K562 (cell line): Measurements from ENCODE around the gene UBE2A. TPM values are rescaled to one million over a fixed set of nuclear protein-coding genes. Genes with fewer than 3 reads are reported as not detected.
A peak's percentile ranks its signal among the peaks of the same experiment; 100 is the strongest.

ENCODE experiments used
- ATAC-seq: fragments of 200-7000 bp; cut with Tn5 transposase; 3 replicates; pipeline ENCODE4 v1.9.1; 2020; ENCODE audit warnings: moderate library complexity
- BruUV-seq: library from RNA; stranded (reverse); fragments of 400-500 nt; replicated peaks from 2 replicates; lab custom pipeline; 2021; lab: Mats Ljungman, UMichigan
- CTCF ChIA-PET: fragments of 300-600 bp; formaldehyde crosslinking; extraction: SDS; loops from one replicate; lab custom pipeline; 2021; ENCODE audit warnings: low intra/inter-chr PET ratio; lab: Yijun Ruan, JAX
- POLR2A ChIA-PET: fragments of 300-600, 350-650 bp; sonication (Branson Sonifier 250); formaldehyde crosslinking; extraction: SDS; loops from one replicate; lab custom pipeline; 2021; ENCODE audit warnings: antibody characterized with exemption, inconsistent platforms; lab: Yijun Ruan, JAX
- DNase-seq, 4 experiments: peaks; one replicate each; pipeline versions ENCODE4 v3.0.0 to v3.0.0-alpha.2; 2011 to 2018; ENCODE audit warnings: low spot score in 3 of 4, mixed read lengths in 3 of 4; ENCODE audit errors: extremely low read depth in 1 of 4
- FAIRE-seq: peaks from 2 replicates; lab custom pipeline; 2011; peaks lifted over from hg19 to GRCh38; lab: Jason Lieb, UNC
- H2AFZ ChIP-seq: 2 replicates; pipeline ENCODE4 v1.6.0; 2011; ENCODE audit warnings: low read depth, low read length, control low read depth, inconsistent platforms
- H3K27ac ChIP-seq: fragments of 200-600 bp; 3 replicates; pipeline ENCODE4 v1.8.0; 2011; ENCODE audit warnings: low read depth, mild to moderate bottlenecking, control low read depth, inconsistent platforms, low read length, moderate library complexity, mixed read lengths; ENCODE audit errors: extremely low read depth
- H3K27me3 ChIP-seq, 2 experiments: fragments of 300-600 bp in 1 of 2; 2 replicates in 1 of 2; 3 replicates in 1 of 2; pipeline versions ENCODE4 v1.6.0 to v1.8.0; 2011; ENCODE audit warnings: inconsistent platforms in 2 of 2, low read length in 2 of 2, mild to moderate bottlenecking in 1 of 2, mixed read lengths in 1 of 2, moderate library complexity in 1 of 2; ENCODE audit not compliant: control insufficient read depth in 2 of 2, insufficient read depth in 2 of 2
- H3K36me3 ChIP-seq: fragments of 300-600 bp; 3 replicates; pipeline ENCODE4 v1.8.0; 2011; ENCODE audit warnings: mild to moderate bottlenecking, low read length, inconsistent platforms; ENCODE audit not compliant: control insufficient read depth, insufficient read depth
- H3K4me1 ChIP-seq, 2 experiments: fragments of 200-600 bp in 1 of 2; replicated peaks in 1 of 2; 2 replicates in 1 of 2; 3 replicates in 1 of 2; pipeline versions ENCODE4 v1.5.1 to v1.8.0; 2011; ENCODE audit warnings: inconsistent platforms in 2 of 2, low read length in 2 of 2, mild to moderate bottlenecking in 1 of 2, mixed read lengths in 1 of 2, moderate library complexity in 1 of 2; ENCODE audit not compliant: control insufficient read depth in 2 of 2, insufficient read depth in 2 of 2
- H3K4me2 ChIP-seq: 2 replicates; pipeline ENCODE4 v1.6.1; 2011; ENCODE audit warnings: low read length, control low read depth, inconsistent platforms, mixed read lengths; ENCODE audit not compliant: insufficient read depth
- H3K4me3 ChIP-seq: fragments of 200-600 bp; sonication (generic), shearing (Covaris generic); 2 replicates; pipeline ENCODE4 v1.5.1; 2016; ENCODE audit warnings: control low read depth, inconsistent platforms
- H3K79me2 ChIP-seq: fragments of 200-600 bp; 3 replicates; pipeline ENCODE4 v1.8.0; 2011; ENCODE audit warnings: low read length, inconsistent platforms; ENCODE audit not compliant: control insufficient read depth, insufficient read depth
- H3K9ac ChIP-seq, 2 experiments: 2 replicates each; pipeline versions ENCODE4 v1.6.0 to v1.6.1; 2011; ENCODE audit warnings: low read depth in 2 of 2, low read length in 2 of 2, control low read depth in 1 of 2, inconsistent platforms in 1 of 2, mild to moderate bottlenecking in 1 of 2, mixed read lengths in 1 of 2; ENCODE audit not compliant: insufficient read depth in 1 of 2
- H3K9me1 ChIP-seq: one replicate; pipeline ENCODE4 v1.6.0; 2011; ENCODE audit warnings: inconsistent platforms, mild to moderate bottlenecking, low read length, moderate library complexity; ENCODE audit not compliant: control insufficient read depth, insufficient read depth
- H3K9me3 ChIP-seq: replicated peaks from 2 replicates; pipeline ENCODE4 v1.5.1; 2011; ENCODE audit warnings: low read depth, low read length, inconsistent platforms; ENCODE audit not compliant: control insufficient read depth, insufficient read depth
- H4K20me1 ChIP-seq: replicated peaks from 2 replicates; pipeline ENCODE4 v1.6.1; 2011; ENCODE audit warnings: low read length, inconsistent platforms, mixed read lengths; ENCODE audit not compliant: control insufficient read depth, insufficient read depth
- CAMTA2 ChIP-seq: fragments of 250-450 bp; sonication (Bioruptor Pico); conservative IDR thresholded peaks from 2 replicates; pipeline ENCODE4 v1.5.1; 2022
- CREB3 ChIP-seq: fragments of 450-650 bp; conservative IDR thresholded peaks from 2 replicates; pipeline ENCODE4 v1.6.1; 2016; ENCODE audit warnings: missing genetic modification characterization, low read depth, mild to moderate bottlenecking, missing compliant biosample characterization, moderate library complexity
- CTCFL ChIP-seq: IDR thresholded peaks from 2 replicates; pipeline ENCODE4 v1.6.1; 2011; ENCODE audit warnings: borderline replicate concordance, low read depth, mild to moderate bottlenecking, moderate library complexity, low read length; ENCODE audit not compliant: insufficient read depth, poor library complexity, severe bottlenecking
- HEY1 ChIP-seq: fragments of 250-450 bp; sonication (Bioruptor Pico); IDR thresholded peaks from 2 replicates; pipeline ENCODE4 v1.5.0; 2020; ENCODE audit warnings: mild to moderate bottlenecking, moderate library complexity, borderline replicate concordance
- JUN ChIP-seq, 2 experiments: sonication (generic) in 1 of 2; formaldehyde crosslinking in 1 of 2; IDR thresholded peaks; 2 replicates each; pipeline versions ENCODE4 v1.6.1 to v1.8.0; 2012 to 2022; ENCODE audit warnings: borderline replicate concordance in 2 of 2, mild to moderate bottlenecking in 2 of 2, improper control_type of control experiment in 1 of 2, low read depth in 1 of 2, low read length in 1 of 2, missing genetic modification reagents in 1 of 2
- MBD2 ChIP-seq: sonication (generic); IDR thresholded peaks from 2 replicates; pipeline ENCODE4 v1.6.1; 2016; ENCODE audit warnings: low read depth, borderline replicate concordance
- NBN ChIP-seq: fragments of 450-650 bp; IDR thresholded peaks from 2 replicates; pipeline ENCODE4 v1.6.1; 2016; ENCODE audit warnings: low read depth, mild to moderate bottlenecking
- NONO ChIP-seq, 2 experiments: fragments of 200-400 bp in 1 of 2; fragments of 450-650 bp in 1 of 2; formaldehyde crosslinking in 1 of 2; IDR thresholded peaks; 2 replicates each; pipeline ENCODE4 v1.6.1; 2017; ENCODE audit warnings: low read depth in 2 of 2, mild to moderate bottlenecking in 2 of 2, moderate library complexity in 2 of 2, low read length in 1 of 2
- POLR2G ChIP-seq: fragments of 200-400 bp; formaldehyde crosslinking; IDR thresholded peaks from 2 replicates; pipeline ENCODE4 v1.6.1; 2017; ENCODE audit warnings: low read depth, mild to moderate bottlenecking, antibody characterized with exemption, low read length, moderate library complexity
- RBM25 ChIP-seq: fragments of 200-400 bp; formaldehyde crosslinking; IDR thresholded peaks from 2 replicates; pipeline ENCODE4 v1.6.1; 2018; ENCODE audit warnings: low read length, low read depth, moderate library complexity; ENCODE audit not compliant: severe bottlenecking
- SMAD3 ChIP-seq: fragments of 450-650 bp; formaldehyde crosslinking; conservative IDR thresholded peaks from 2 replicates; pipeline ENCODE4 v1.4.0; 2020; ENCODE audit warnings: mild to moderate bottlenecking
- STAT5A ChIP-seq: IDR thresholded peaks from 2 replicates; pipeline ENCODE4 v1.6.1; 2012; ENCODE audit warnings: low read length, inconsistent platforms, borderline replicate concordance
- TCF7L2 ChIP-seq: fragments of 150-350 bp; IDR thresholded peaks from 2 replicates; pipeline ENCODE4 v1.6.1; 2016; ENCODE audit warnings: low read depth, mild to moderate bottlenecking, low read length, moderate library complexity
- TCFL5 ChIP-seq: fragments of 250-450 bp; sonication (Bioruptor Pico); conservative IDR thresholded peaks from 2 replicates; pipeline ENCODE4 v1.6.1; 2021; ENCODE audit warnings: mild to moderate bottlenecking, moderate library complexity, matching md5 sums
- ZBTB9 ChIP-seq: fragments of 450-650 bp; formaldehyde crosslinking; IDR thresholded peaks from 2 replicates; pipeline ENCODE4 v1.4.0; 2020; ENCODE audit warnings: mild to moderate bottlenecking, moderate library complexity
- ZNF174 ChIP-seq: fragments of 250-450 bp; sonication (Bioruptor Pico); IDR thresholded peaks from 2 replicates; pipeline ENCODE4 v1.4.0; 2020; ENCODE audit warnings: mild to moderate bottlenecking
- WGBS: fragments of 100-300 bp; shearing (Covaris generic); methylation state at CpG from one replicate; pipeline ENCODE4 v1.1.6; 2016; ENCODE audit warnings: low coverage, mixed read lengths; ENCODE audit not compliant: insufficient coverage; ENCODE audit errors: missing lambda C conversion rate; 5-methylcytosine and 5-hydroxymethylcytosine counted together
- in situ Hi-C: fragments of 300-500 bp; cut with MboI; formaldehyde crosslinking; loops from 4 replicates; pipeline ENCODE4 v1.15.0; 2018; ENCODE audit warnings: inconsistent platforms, mixed read lengths
- intact Hi-C: fragments of 100-400 bp; cut with micrococcal nuclease; formaldehyde crosslinking; loops from 2 replicates; pipeline ENCODE4 v1.14.2; 2022
- polyA plus RNA-seq, 8 experiments: library from polyadenylated mRNA; depleted of rRNA in 4 of 8; stranded (reverse) in 5 of 8; unstranded in 3 of 8; fragments of >200 nt; fragmentation: Nextera tagmentation in 2 of 8; fragmentation: Illumina TruSeq in 1 of 8; extraction: Ambion mirVana in 2 of 8; extraction: Trizol in 1 of 8; gene quantifications; 2 replicates each; pipeline versions ENCODE4 v1.2.1 to v1.2.3, GENCODE V29; 2011 to 2014; ENCODE audit warnings: inconsistent platforms in 1 of 8, missing spikeins in 1 of 8
- total RNA-seq, 7 experiments: library from RNA; depleted of rRNA in 6 of 7; stranded (reverse); fragments of >200 nt in 6 of 7; fragmentation: Illumina TruSeq in 2 of 7; extraction: Trizol in 2 of 7; gene quantifications; 2 replicates each; pipeline versions ENCODE4 v1.2.1 to v1.2.3, GENCODE V29; 2011 to 2021; ENCODE audit warnings: low replicate concordance in 1 of 7

UBE2A gene
- total and polyA plus RNA-seq, 9 of the 15 experiments (the other 6 are each of a cell fraction or from before 2014, with no cell fraction given) = 21.6 to 87.6 (median 47.8) TPM

- BruUV-seq = no TSS peak
- Histone ChIP-seq H3K9me3 (no peaks in the 10 kb centered on the region), H3K4me1 (peaks cover 0 to 3% of the 10 kb centered on the region in 2 experiments; a peak in 2 of 5 replicates), H3K79me2 (peaks cover 14% of the 10 kb centered on the region), H3K9me1 (no peaks in the 10 kb centered on the region), H3K27ac (peak within 1 kb of the TSS; percentile 70), H2AFZ (peak within 1 kb of the TSS; percentile 89), H3K4me2 (peak within 1 kb of the TSS; percentile 88), H3K27me3 (no peaks in the 10 kb centered on the region), H3K36me3 (peaks cover 6% of the 10 kb centered on the region; the same call in 1 of the 3 replicates), H3K9ac (peak within 1 kb of the TSS; percentile 91 to 92), H4K20me1 (no peaks in the 10 kb centered on the region), H3K4me3 (peak within 1 kb of the TSS; percentile 90)
- ChIA-PET POLR2A (interaction anchor here (0.6 to 1.0 kb wide), 3 partner anchors 9 to 45 kb away, joined by 3 to 7 read pairs (median 3); partner anchors contain the start of gene UBE2A), CTCF (no interaction called here)
- ATAC-seq (peak; percentile 100), DNase-seq (peak; percentile 86 to 96 (median 89)), FAIRE-seq (peak; percentile 100)
- WGBS = under 1% methylated on average over 26 of the region's 27 CpGs
- in situ Hi-C loops = no loop called here
- intact Hi-C loops = no loop called here
- TF ChIP-seq ZNF174 (CRISPR knock-in tag) = no peak
- TF ChIP-seq TCF7L2 = peak; percentile 94
- no peak for TF ChIP-seq RBM25
- no peak for TF ChIP-seq STAT5A
- no peak for TF ChIP-seq CTCFL
- no peak for TF ChIP-seq CAMTA2 (CRISPR knock-in tag)
- peak in 1 of 2 experiments; percentile 95; a peak in 2 of 4 replicates for TF ChIP-seq NONO (IDR thresholded peaks at IDR 0.05; ENCODE audit: low read depth in 2 of 2, low read length in 1 of 2)
- no peak for TF ChIP-seq SMAD3
- TF ChIP-seq TCFL5 (CRISPR knock-in tag) = no peak
- peak; percentile 86; the same call in 1 of the 2 replicates for TF ChIP-seq MBD2
- peak; percentile 94 for TF ChIP-seq NBN
- no peak for TF ChIP-seq CREB3
- peak; percentile 46; the same call in 1 of the 2 replicates for TF ChIP-seq POLR2G
- TF ChIP-seq HEY1 (CRISPR knock-in tag) = no peak
- no peak for TF ChIP-seq ZBTB9 (CRISPR knock-in tag)
- peak; percentile 37; the same call in 1 of the 2 replicates for TF ChIP-seq JUN (IDR thresholded peaks at IDR 0.05; ENCODE audit: borderline replicate concordance, low read depth, low read length)
- TF ChIP-seq JUN (CRISPR knock-in tag; IDR thresholded peaks at IDR 0.05; ENCODE audit: borderline replicate concordance) = no peak
Observed at GRCh38 chrX:119565107-119565663, 9.2 kb upstream of the UBE2A start, which contains the start of gene STEEP1. Gene STEEP1 (minus strand): TSS chrX:119565409. CDS start chrX:119565355, 54 bp downstream.
